Measurements from ENCODE around the gene PRCC.
"Not testable (repeated sequence)": the region's sequence is repeated elsewhere in the genome, so short reads cannot be mapped to it uniquely, and the experiment has no call there.

Gene PRCC

GRCh38 chr1:156752843-156753482 is 14.4 kb upstream of the PRCC start:
- TF ChIP-seq CTCF (IDR thresholded peaks at IDR 0.05) = no peak

GRCh38 chr1:156754219-156754618 is 13.1 kb upstream of the PRCC start:
- H3K36me3 ChIP-seq = no peaks in the 10 kb centered on the region
- TF ChIP-seq CTCF (IDR thresholded peaks at IDR 0.05) = no peak
- H3K4me3 ChIP-seq = no peak overlapping the region
- no peaks in the 10 kb centered on the region for H3K27me3 ChIP-seq
- H3K4me1 ChIP-seq = peaks cover 0 to 23% (median 20%) of the 10 kb centered on the region in 4 donors
- no peaks in the 10 kb centered on the region for H3K9me3 ChIP-seq
- intact Hi-C loops (cut with DNase I; ENCODE audit: low total_unique reads) = no loop called here
- H3K27ac ChIP-seq = no peak overlapping the region
- peak in 1 of 2 donors; percentile 25 for DNase-seq

More at GRCh38 chr1:156752843-156753482, 14.4 kb upstream of the PRCC start:
- Histone ChIP-seq H3K36me3 (no peaks in the 10 kb centered on the region), H3K4me3 (peak overlapping the region in 1 of 2 donors; percentile 82), H3K9me3 (no peaks in the 10 kb centered on the region), H3K4me1 (peaks cover 0 to 36% (median 33%) of the 10 kb centered on the region in 4 donors), H3K27ac (peak overlapping the region; percentile 98 to 99), H3K27me3 (no peaks in the 10 kb centered on the region)
- DNase-seq = peak in 1 of 2 donors; percentile 40
- intact Hi-C loops (cut with DNase I; ENCODE audit: low total_unique reads) = no loop called here

- DNase-seq = peak in 1 of 2 donors; percentile 5
- no peaks in the 10 kb centered on the region for H3K27me3 ChIP-seq
- H3K4me1 ChIP-seq = peaks cover 0 to 12% (median 10%) of the 10 kb centered on the region in 4 donors
- no peaks in the 10 kb centered on the region for H3K9me3 ChIP-seq
- no peak overlapping the region for H3K27ac ChIP-seq
- TF ChIP-seq CTCF (IDR thresholded peaks at IDR 0.05) = no peak
- H3K4me3 ChIP-seq = no peak overlapping the region
- H3K36me3 ChIP-seq = no peaks in the 10 kb centered on the region
- intact Hi-C loops (cut with DNase I; ENCODE audit: low total_unique reads) = no loop called here
Observed at GRCh38 chr1:156755527-156755950, 11.8 kb upstream of the PRCC start.

- no peaks in the 10 kb centered on the region for H3K36me3 ChIP-seq
- intact Hi-C loops (cut with DNase I; ENCODE audit: low total_unique reads) = no loop called here
- no peak for TF ChIP-seq CTCF (IDR thresholded peaks at IDR 0.05)
- H3K4me3 ChIP-seq = no peak overlapping the region
- peaks cover 0 to 12% (median 10%) of the 10 kb centered on the region in 4 donors for H3K4me1 ChIP-seq
- no peaks in the 10 kb centered on the region for H3K9me3 ChIP-seq
- no peak for DNase-seq
- no peaks in the 10 kb centered on the region for H3K27me3 ChIP-seq
- no peak overlapping the region for H3K27ac ChIP-seq
Observed at GRCh38 chr1:156756355-156756754, 11.0 kb upstream of the PRCC start.

- H3K27ac ChIP-seq; H3K27me3 ChIP-seq; H3K36me3 ChIP-seq; H3K4me1 ChIP-seq; intact Hi-C loops (cut with DNase I; ENCODE audit: low total_unique reads); H3K4me3 ChIP-seq; H3K9me3 ChIP-seq: not testable (repeated sequence)
- DNase-seq = peak in 1 of 2 donors; percentile 35
Observed at GRCh38 chr1:156757572-156758253, 9.6 kb upstream of the PRCC start.

GRCh38 chr1:156760092-156760795 is 7.1 kb upstream of the PRCC start:
- H3K9me3 ChIP-seq = no peaks in the 10 kb centered on the region
- no peak overlapping the region for H3K4me3 ChIP-seq
- H3K27me3 ChIP-seq = no peaks in the 10 kb centered on the region
- intact Hi-C loops (cut with DNase I; ENCODE audit: low total_unique reads) = no loop called here
- TF ChIP-seq CTCF (IDR thresholded peaks at IDR 0.05) = no peak
- no peaks in the 10 kb centered on the region for H3K36me3 ChIP-seq
- no peak overlapping the region for H3K27ac ChIP-seq
- peak in 1 of 2 donors; percentile 34 for DNase-seq
- no peaks in the 10 kb centered on the region for H3K4me1 ChIP-seq

Data from tibial artery (tissue), 4 donors.